Right lung (tissue), 5 donors: ENCODE measurements around the gene AGER. TPM values are rescaled to one million over a fixed set of nuclear protein-coding genes. Genes with fewer than 3 reads are reported as not detected.
"Not testable (repeated sequence)": the region's sequence is repeated elsewhere in the genome, so short reads cannot be mapped to it uniquely, and the experiment has no call there.

Experiments
- DNase-seq, 2 donors: peaks; one replicate each; pipeline ENCODE4 v3.0.0-alpha.2; 2013
- polyA plus RNA-seq, 5 donors: library from polyadenylated mRNA; unstranded; fragments of 120-200 nt; gene quantifications; one replicate each; pipeline versions ENCODE4 v1.2.1 to v1.2.3, GENCODE V29; 2013; ENCODE audit warnings: inconsistent platforms in 1 of 5, low replicate concordance in 1 of 5; ENCODE audit not compliant: insufficient read length in 5 of 5, insufficient read depth in 1 of 5

AGER gene
- polyA plus RNA-seq, 5 donors = 67.3 to 112 (median 80.4) TPM

GRCh38 chr6:32151181-32151862 is 32.7 kb downstream of the AGER start:
- no peak for DNase-seq

- DNase-seq = no peak
Measured at GRCh38 chr6:32149932-32150870, 33.9 kb downstream of the AGER start.

GRCh38 chr6:32149092-32149755 is 34.8 kb downstream of the AGER start:
- DNase-seq = no peak

GRCh38 chr6:32148289-32149091 is 35.6 kb downstream of the AGER start:
- no peak for DNase-seq

- DNase-seq = no peak
Measured at GRCh38 chr6:32147401-32148132, 36.5 kb downstream of the AGER start.

GRCh38 chr6:32146687-32147086 is 37.4 kb downstream of the AGER start:
- no peak for DNase-seq

- DNase-seq = no peak
Measured at GRCh38 chr6:32146287-32146686, 37.8 kb downstream of the AGER start.

- DNase-seq = not testable (repeated sequence)
Measured at GRCh38 chr6:32144238-32144637, 39.8 kb downstream of the AGER start.

- DNase-seq = no peak
Measured at GRCh38 chr6:32140420-32141046, 43.5 kb downstream of the AGER start.

- no peak for DNase-seq
Measured at GRCh38 chr6:32139590-32139989, 44.5 kb downstream of the AGER start.

GRCh38 chr6:32137454-32137853 is 46.6 kb downstream of the AGER start:
- no peak for DNase-seq

- no peak for DNase-seq
Measured at GRCh38 chr6:32133786-32134185, 50.3 kb downstream of the AGER start.

GRCh38 chr6:32132110-32132509 is 51.9 kb downstream of the AGER start:
- DNase-seq = no peak

- DNase-seq = no peak
Measured at GRCh38 chr6:32131439-32131948, 52.6 kb downstream of the AGER start.

Other genes with a start within 250 kb of the AGER start
- gene CFB, start 238.2 kb downstream of the AGER start, polyA plus RNA-seq = 1 to 10 TPM; 2.1 to 8.6 (median 4.3) TPM
- 10 to 100 TPM; 76.5 to 93.4 (median 81.9) TPM for gene NELFE, start 225.3 kb downstream of the AGER start, polyA plus RNA-seq
- gene SKIC2, start 225.1 kb downstream of the AGER start, polyA plus RNA-seq = 10 to 100 TPM; 32.1 to 43.2 (median 41.7) TPM
- 10 to 100 TPM; 22.7 to 31.8 (median 27.5) TPM for gene DXO, start 212.1 kb downstream of the AGER start, polyA plus RNA-seq
- 10 to 100 TPM in 1 of 5 donors, 1 to 10 TPM in 4; 4.6 to 17.8 (median 7.6) TPM for gene C4A, start 202.2 kb downstream of the AGER start, polyA plus RNA-seq
- 10 to 100 TPM in 2 of 5 donors, 1 to 10 TPM in 3; 6.0 to 20.5 (median 8.7) TPM for gene C4B, start 169.5 kb downstream of the AGER start, polyA plus RNA-seq
- gene CYP21A2, start 145.8 kb downstream of the AGER start, polyA plus RNA-seq = 1 to 10 TPM in 1 of 5 donors, under 1 TPM in 4; 0.26 to 1.2 (median 0.87) TPM
- 10 to 100 TPM in 4 of 5 donors, 1 to 10 TPM in 1; 9.0 to 24.8 (median 11.6) TPM for gene TNXB, start 74.9 kb downstream of the AGER start, polyA plus RNA-seq
- gene ATF6B, start 56.0 kb downstream of the AGER start, polyA plus RNA-seq = 10 to 100 TPM; 88.5 to 98.9 (median 91.0) TPM
- gene FKBPL, start 54.0 kb downstream of the AGER start, polyA plus RNA-seq = 1 to 10 TPM; 6.1 to 8.5 (median 6.2) TPM
- gene PRRT1, start 32.3 kb downstream of the AGER start, polyA plus RNA-seq = 1 to 10 TPM in 3 of 5 donors, under 1 TPM in 2; 0.79 to 2.2 (median 1.1) TPM
- 10 to 100 TPM; 24.9 to 37.8 (median 26.7) TPM for gene PPT2, start 30.1 kb downstream of the AGER start, polyA plus RNA-seq
- 10 to 100 TPM; 23.6 to 33.7 (median 26.2) TPM for gene EGFL8, start 19.7 kb downstream of the AGER start, polyA plus RNA-seq
- 10 to 100 TPM; 65.1 to 83.4 (median 71.7) TPM for gene AGPAT1, start 8.2 kb downstream of the AGER start, polyA plus RNA-seq
- 10 to 100 TPM; 69.6 to 81.7 (median 75.8) TPM for gene RNF5, start 5.8 kb downstream of the AGER start, polyA plus RNA-seq
- 100 to 1,000 TPM; 158 to 182 (median 162) TPM for gene PBX2, start 5.9 kb upstream of the AGER start, polyA plus RNA-seq
- 10 to 100 TPM; 16.1 to 20.8 (median 18.1) TPM for gene GPSM3, start 8.4 kb upstream of the AGER start, polyA plus RNA-seq
- 10 to 100 TPM; 35.5 to 56.8 (median 46.9) TPM for gene NOTCH4, start 39.8 kb upstream of the AGER start, polyA plus RNA-seq
- under 1 TPM in 4 of 5 donors, not detected in 1; 0.15 to 0.49 (median 0.42) TPM for gene TSBP1, start 187.7 kb upstream of the AGER start, polyA plus RNA-seq
- 1 to 10 TPM in 3 of 5 donors, under 1 TPM in 2; 0.78 to 2.1 (median 1.7) TPM for gene BTNL2, start 222.9 kb upstream of the AGER start, polyA plus RNA-seq